ENCODE results near the gene AHNAK2. TPM values are rescaled to one million over a fixed set of nuclear protein-coding genes. Genes with fewer than 3 reads are reported as not detected.

AHNAK2 gene
- total and polyA plus RNA-seq, 9 of the 15 experiments (the other 6 are each of a cell fraction or from before 2014, with no cell fraction given), result 0.04 to 0.09 (median 0.04) TPM; not detected in 6

DNA sequence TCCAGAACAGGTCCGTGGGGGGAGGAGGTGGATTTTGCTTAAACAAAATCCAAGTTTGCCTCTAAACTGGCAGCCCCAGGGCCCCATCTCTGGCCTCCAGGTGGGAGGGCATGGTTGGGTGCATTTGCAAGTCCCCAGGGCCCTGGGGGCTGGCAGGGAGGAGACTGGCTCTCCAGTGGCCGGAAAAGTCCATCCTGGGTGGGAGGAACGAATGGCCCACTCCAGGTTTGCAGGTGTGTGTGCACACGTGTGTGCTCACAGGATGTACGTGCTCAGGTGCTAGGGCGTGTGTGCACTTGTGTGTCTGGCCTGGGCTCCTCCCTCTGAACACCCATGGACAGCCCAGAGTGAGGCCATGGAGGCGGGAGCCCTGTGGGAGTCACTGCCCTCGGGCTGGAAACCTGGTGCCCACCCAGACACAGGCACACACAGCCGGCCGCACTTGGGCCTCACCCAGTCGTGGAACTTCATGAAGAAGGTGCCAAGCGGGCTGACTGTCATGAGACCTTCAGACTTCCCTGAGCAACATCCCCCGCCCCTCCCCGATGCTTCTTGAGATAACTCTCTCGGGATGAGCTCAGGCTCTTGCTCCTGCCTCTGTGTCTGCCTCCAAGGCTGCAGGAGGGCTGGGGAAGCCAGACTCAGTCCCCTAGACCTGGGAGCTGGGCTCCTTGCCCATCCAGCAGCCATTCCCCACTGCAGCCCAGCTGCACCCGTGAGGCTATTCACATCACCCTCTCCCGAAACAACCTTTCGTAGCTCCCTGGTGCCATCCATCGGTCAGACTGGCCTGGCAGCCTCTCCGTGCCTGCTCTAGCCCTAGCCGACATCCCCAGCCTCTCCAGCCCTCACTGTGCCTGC is 9.4 kb downstream of the AHNAK2 start:
- intact Hi-C loops (cut with micrococcal nuclease) (no loop called here), in situ Hi-C loops (cut with MboI) (no loop called here)

More for the DNA sequence above, 9.4 kb downstream of the AHNAK2 start:
- Histone ChIP-seq H3K27me3 (ENCODE audit: control insufficient read depth in 2 of 2, insufficient read depth in 2 of 2, low read length in 2 of 2) (peaks cover 5 to 32% of the 10 kb centered on the region in 2 experiments; a peak in 2 of 5 replicates), H3K9ac (ENCODE audit: insufficient read depth in 1 of 2, low read depth in 2 of 2, low read length in 2 of 2) (0 out of 4 replicates have a peak overlapping the region, but pooled peaks of 1 of the 2 experiments have one; percentile 17), H3K27ac (ENCODE audit: extremely low read depth, low read depth, low read length) (no peak overlapping the region), H2AFZ (ENCODE audit: low read depth, low read length) (no peak overlapping the region), H3K36me3 (ENCODE audit: control insufficient read depth, insufficient read depth, low read length) (no peaks in the 10 kb centered on the region), H3K79me2 (ENCODE audit: control insufficient read depth, insufficient read depth, low read length) (no peaks in the 10 kb centered on the region), H3K9me3 (replicated peaks; ENCODE audit: control insufficient read depth, insufficient read depth, low read depth, low read length) (no peaks in the 10 kb centered on the region), H3K4me1 (replicated peaks in 1 of 2; ENCODE audit: control insufficient read depth in 2 of 2, insufficient read depth in 2 of 2, low read length in 2 of 2) (peaks cover 0 to 59% of the 10 kb centered on the region in 2 experiments; a peak in 3 of 5 replicates), H3K9me1 (ENCODE audit: control insufficient read depth, insufficient read depth, low read length) (no peaks in the 10 kb centered on the region), H4K20me1 (replicated peaks; ENCODE audit: control insufficient read depth, insufficient read depth, low read length) (peaks cover 6% of the 10 kb centered on the region; the same call in 1 of the 2 replicates), H3K4me3 (no peak overlapping the region), H3K4me2 (ENCODE audit: insufficient read depth, low read length) (no peak overlapping the region; the same call in 1 of the 2 replicates)
- TF ChIP-seq NRF1 (conservative IDR thresholded peaks at IDR 0.05 in 1 of 2, IDR thresholded peaks at IDR 0.05 in 1 of 2) (peak in 1 of 2 experiments; percentile 16; a peak in 2 of 4 replicates), CTBP1 (IDR thresholded peaks at IDR 0.05; ENCODE audit: borderline replicate concordance) (peak; percentile 50; the same call in 1 of the 2 replicates), ZNF133 (CRISPR knock-in tag; IDR thresholded peaks at IDR 0.05) (no peak), L3MBTL2 (IDR thresholded peaks at IDR 0.05) (0 out of 2 replicates have a peak, but pooled peaks have one; percentile 27), CCAR2 (IDR thresholded peaks at IDR 0.05; ENCODE audit: low read depth, low read length) (no peak), MAZ (CRISPR knock-in tag; conservative IDR thresholded peaks at IDR 0.05 in 1 of 2, IDR thresholded peaks at IDR 0.05 in 1 of 2) (peak; percentile 33 to 60; a peak in 1 of 4 replicates)
- TF ChIP-seq, protein P1, sequence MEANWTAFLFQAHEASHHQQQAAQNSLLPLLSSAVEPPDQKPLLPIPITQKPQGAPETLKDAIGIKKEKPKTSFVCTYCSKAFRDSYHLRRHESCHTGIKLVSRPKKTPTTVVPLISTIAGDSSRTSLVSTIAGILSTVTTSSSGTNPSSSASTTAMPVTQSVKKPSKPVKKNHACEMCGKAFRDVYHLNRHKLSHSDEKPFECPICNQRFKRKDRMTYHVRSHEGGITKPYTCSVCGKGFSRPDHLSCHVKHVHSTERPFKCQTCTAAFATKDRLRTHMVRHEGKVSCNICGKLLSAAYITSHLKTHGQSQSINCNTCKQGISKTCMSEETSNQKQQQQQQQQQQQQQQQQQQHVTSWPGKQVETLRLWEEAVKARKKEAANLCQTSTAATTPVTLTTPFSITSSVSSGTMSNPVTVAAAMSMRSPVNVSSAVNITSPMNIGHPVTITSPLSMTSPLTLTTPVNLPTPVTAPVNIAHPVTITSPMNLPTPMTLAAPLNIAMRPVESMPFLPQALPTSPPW (CRISPR knock-in tag; IDR thresholded peaks at IDR 0.05), result peak; percentile 85
- TF ChIP-seq, protein P2, sequence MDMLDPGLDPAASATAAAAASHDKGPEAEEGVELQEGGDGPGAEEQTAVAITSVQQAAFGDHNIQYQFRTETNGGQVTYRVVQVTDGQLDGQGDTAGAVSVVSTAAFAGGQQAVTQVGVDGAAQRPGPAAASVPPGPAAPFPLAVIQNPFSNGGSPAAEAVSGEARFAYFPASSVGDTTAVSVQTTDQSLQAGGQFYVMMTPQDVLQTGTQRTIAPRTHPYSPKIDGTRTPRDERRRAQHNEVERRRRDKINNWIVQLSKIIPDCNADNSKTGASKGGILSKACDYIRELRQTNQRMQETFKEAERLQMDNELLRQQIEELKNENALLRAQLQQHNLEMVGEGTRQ (CRISPR knock-in tag; IDR thresholded peaks at IDR 0.05), result no peak
- DNase-seq (ENCODE audit: extremely low read depth in 1 of 4, low spot score in 3 of 4), result no peak
- ChIA-PET CTCF (ENCODE audit: low intra/inter-chr PET ratio) (no interaction called here), POLR2A (interaction anchor here (0.8 kb wide), 1 partner anchor 15 kb away, joined by 4 read pairs; no protein-coding TSS in a partner anchor)
- FAIRE-seq, result no peak
- no TSS peak for BruUV-seq (replicated peaks)
- WGBS (ENCODE audit: insufficient coverage, low coverage, missing lambda C conversion rate), result 9% methylated on average over 17 of the region's 21 CpGs
- ATAC-seq, result peak; percentile 37

Data from K562 (cell line).